Vagina (tissue), 2 donors: Measurements from ENCODE around the gene VWF.

ENCODE experiments used
- POLR2AphosphoS5 ChIP-seq, 2 donors: sonication (generic); formaldehyde crosslinking; IDR thresholded peaks; one replicate each; pipeline ENCODE4 v1.9.0; 2017; ENCODE audit warnings: antibody characterized with exemption in 2 of 2, mild to moderate bottlenecking in 2 of 2, low read depth in 1 of 2; ENCODE audit not compliant: insufficient read depth in 1 of 2
- TF ChIP-seq, protein P1 (sequence below), 3 experiments: fragments of 450-650 bp in 2 of 3; fragments of 200-600 bp in 1 of 3; sonication (generic) in 1 of 3; IDR thresholded peaks; one replicate each; pipeline ENCODE4 v1.5.1; 2017 to 2019; ENCODE audit warnings: antibody characterized with exemption in 3 of 3, mild to moderate bottlenecking in 2 of 3, moderate library complexity in 2 of 3

DNA sequence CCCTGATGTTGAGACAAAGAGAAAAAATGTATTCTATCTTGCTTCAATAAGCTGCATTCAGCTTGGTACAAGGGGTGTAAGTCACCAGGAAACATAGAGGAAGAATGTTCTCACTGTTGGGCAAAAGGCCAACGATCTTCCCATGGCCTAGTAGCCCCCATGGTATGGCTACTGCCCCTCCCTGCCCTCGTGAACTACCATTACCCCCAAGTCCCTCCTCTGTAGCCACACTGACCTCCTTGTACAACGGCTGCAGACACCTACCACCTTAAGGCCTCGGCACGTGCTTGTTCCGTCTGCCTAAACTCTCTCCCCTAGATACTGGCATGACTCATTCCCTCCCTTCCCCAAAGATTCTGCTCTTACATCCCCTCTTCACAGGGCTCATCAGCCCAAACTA, 97.5 kb downstream of the VWF start:
- TF ChIP-seq, protein P1, sequence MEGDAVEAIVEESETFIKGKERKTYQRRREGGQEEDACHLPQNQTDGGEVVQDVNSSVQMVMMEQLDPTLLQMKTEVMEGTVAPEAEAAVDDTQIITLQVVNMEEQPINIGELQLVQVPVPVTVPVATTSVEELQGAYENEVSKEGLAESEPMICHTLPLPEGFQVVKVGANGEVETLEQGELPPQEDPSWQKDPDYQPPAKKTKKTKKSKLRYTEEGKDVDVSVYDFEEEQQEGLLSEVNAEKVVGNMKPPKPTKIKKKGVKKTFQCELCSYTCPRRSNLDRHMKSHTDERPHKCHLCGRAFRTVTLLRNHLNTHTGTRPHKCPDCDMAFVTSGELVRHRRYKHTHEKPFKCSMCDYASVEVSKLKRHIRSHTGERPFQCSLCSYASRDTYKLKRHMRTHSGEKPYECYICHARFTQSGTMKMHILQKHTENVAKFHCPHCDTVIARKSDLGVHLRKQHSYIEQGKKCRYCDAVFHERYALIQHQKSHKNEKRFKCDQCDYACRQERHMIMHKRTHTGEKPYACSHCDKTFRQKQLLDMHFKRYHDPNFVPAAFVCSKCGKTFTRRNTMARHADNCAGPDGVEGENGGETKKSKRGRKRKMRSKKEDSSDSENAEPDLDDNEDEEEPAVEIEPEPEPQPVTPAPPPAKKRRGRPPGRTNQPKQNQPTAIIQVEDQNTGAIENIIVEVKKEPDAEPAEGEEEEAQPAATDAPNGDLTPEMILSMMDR (IDR thresholded peaks at IDR 0.05), result no peak
- TF ChIP-seq POLR2AphosphoS5 (IDR thresholded peaks at IDR 0.05; ENCODE audit: insufficient read depth in 1 of 2, low read depth in 1 of 2), result no peak
